Right lobe of liver (tissue), 6 donors: ENCODE measurements around the gene GASK1B. TPM values are rescaled to one million over a fixed set of nuclear protein-coding genes. Genes with fewer than 3 reads are reported as not detected.

Experiments used
- ATAC-seq, 4 donors: fragments of 200-7000 bp; cut with Tn5 transposase; one replicate each; pipeline ENCODE4 v1.9.1; 2020; ENCODE audit warnings: mild to moderate bottlenecking in 4 of 4, moderate library complexity in 4 of 4
- DNase-seq, 3 donors: peaks; one replicate each; pipeline ENCODE4 v3.0.0-alpha.2; 2020
- H3K27ac ChIP-seq, 3 donors: fragments of 200-600 bp; one replicate each; pipeline ENCODE4 v1.8.0; 2022
- H3K27me3 ChIP-seq, 2 donors: fragments of 200-600 bp; one replicate each; pipeline ENCODE4 v1.8.0; 2022
- H3K36me3 ChIP-seq, 4 donors: fragments of 200-600 bp; sonication (generic) in 1 of 4; one replicate each; pipeline versions ENCODE4 v1.5.1 to v1.8.0; 2017 to 2022; ENCODE audit warnings: control low read depth in 1 of 4
- H3K4me1 ChIP-seq, 4 donors: fragments of 200-600 bp; sonication (generic) in 1 of 4; one replicate each; pipeline versions ENCODE4 v1.5.1 to v1.8.0; 2017 to 2022; ENCODE audit warnings: control low read depth in 1 of 4
- H3K4me3 ChIP-seq, 3 donors: fragments of 200-600 bp; one replicate each; pipeline ENCODE4 v1.8.0; 2022
- H3K9me3 ChIP-seq, 4 donors: fragments of 200-600 bp; sonication (generic) in 1 of 4; one replicate each; pipeline versions ENCODE4 v1.5.1 to v1.8.0; 2017 to 2022; ENCODE audit warnings: control low read depth in 1 of 4
- POLR2A ChIP-seq: fragments of 450-650 bp; IDR thresholded peaks from one replicate; pipeline ENCODE4 v1.6.1; 2017; ENCODE audit warnings: antibody characterized with exemption, mild to moderate bottlenecking
- WGBS: methylation state at CpG from one replicate; pipeline ENCODE4 v1.1.6; 2018; ENCODE audit warnings: low coverage, low lambda C conversion rate; ENCODE audit not compliant: insufficient coverage; ENCODE audit errors: missing lambda C conversion rate; 5-methylcytosine and 5-hydroxymethylcytosine counted together
- intact Hi-C, 2 donors: fragments of 100-400 bp; cut with DNase I; formaldehyde crosslinking; loops; one replicate each; pipeline versions ENCODE4 v1.11.2 to v1.14.1; 2022
- total RNA-seq, 6 experiments: library from RNA; depleted of rRNA in 2 of 6; stranded (reverse); fragments of >200 nt in 2 of 6; fragmentation: NEBNext Ultra II Directional in 3 of 6; extraction: Animal tissue kit (Norgen Biotek cat#: 25700) in 3 of 6; gene quantifications; one replicate each; pipeline versions ENCODE4 v1.1.0 to v1.2.4, GENCODE V29; 2016 to 2023
- TF ChIP-seq, protein P1 (sequence below), 4 donors: fragments of 200-600 bp in 3 of 4; fragments of 450-650 bp in 1 of 4; IDR thresholded peaks; one replicate each; pipeline versions ENCODE4 v1.5.1 to v1.8.0; 2016 to 2022; ENCODE audit warnings: antibody characterized with exemption in 4 of 4, mild to moderate bottlenecking in 2 of 4
- donor health status: DM: no; HTN: yes; CAD: no.
- donor health status: DM: no; HTN: no; CAD: no.
- donor health status: DM: no; HTN: no; CAD: no.
- donor health status: DM: no; HTN: yes; CAD: no.
- donor health status: DM: no; HTN: yes; CAD: no.

GASK1B gene
- total RNA-seq, 6 experiments from 2014 or later = 2.7 to 7.0 (median 4.1) TPM

- no peaks in the 10 kb centered on the region for H3K27me3 ChIP-seq
- no peaks in the 10 kb centered on the region for H3K36me3 ChIP-seq
- ATAC-seq (no peak), DNase-seq (no peak)
- H3K9me3 ChIP-seq = no peaks in the 10 kb centered on the region
- no peak overlapping the region for H3K27ac ChIP-seq
- H3K4me3 ChIP-seq = no peak overlapping the region
- intact Hi-C loops = no loop called here
- no peaks in the 10 kb centered on the region for H3K4me1 ChIP-seq
- TF ChIP-seq POLR2A = no peak
- TF ChIP-seq, protein P1, sequence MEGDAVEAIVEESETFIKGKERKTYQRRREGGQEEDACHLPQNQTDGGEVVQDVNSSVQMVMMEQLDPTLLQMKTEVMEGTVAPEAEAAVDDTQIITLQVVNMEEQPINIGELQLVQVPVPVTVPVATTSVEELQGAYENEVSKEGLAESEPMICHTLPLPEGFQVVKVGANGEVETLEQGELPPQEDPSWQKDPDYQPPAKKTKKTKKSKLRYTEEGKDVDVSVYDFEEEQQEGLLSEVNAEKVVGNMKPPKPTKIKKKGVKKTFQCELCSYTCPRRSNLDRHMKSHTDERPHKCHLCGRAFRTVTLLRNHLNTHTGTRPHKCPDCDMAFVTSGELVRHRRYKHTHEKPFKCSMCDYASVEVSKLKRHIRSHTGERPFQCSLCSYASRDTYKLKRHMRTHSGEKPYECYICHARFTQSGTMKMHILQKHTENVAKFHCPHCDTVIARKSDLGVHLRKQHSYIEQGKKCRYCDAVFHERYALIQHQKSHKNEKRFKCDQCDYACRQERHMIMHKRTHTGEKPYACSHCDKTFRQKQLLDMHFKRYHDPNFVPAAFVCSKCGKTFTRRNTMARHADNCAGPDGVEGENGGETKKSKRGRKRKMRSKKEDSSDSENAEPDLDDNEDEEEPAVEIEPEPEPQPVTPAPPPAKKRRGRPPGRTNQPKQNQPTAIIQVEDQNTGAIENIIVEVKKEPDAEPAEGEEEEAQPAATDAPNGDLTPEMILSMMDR (IDR thresholded peaks at IDR 0.05) = no peak
- 54% methylated on average over 4 of the region's 4 CpGs for WGBS
Measured at GRCh38 chr4:158133551-158133950, 39.3 kb downstream of the GASK1B start.

- Histone ChIP-seq H3K36me3 (no peaks in the 10 kb centered on the region), H3K9me3 (no peaks in the 10 kb centered on the region), H3K27ac (no peak overlapping the region), H3K27me3 (no peaks in the 10 kb centered on the region), H3K4me3 (no peak overlapping the region), H3K4me1 (no peaks in the 10 kb centered on the region)
- DNase-seq (no peak), ATAC-seq (no peak)
- 71% methylated on average over 1 of the region's 1 CpG for WGBS
- intact Hi-C loops = no loop called here
- TF ChIP-seq POLR2A = no peak
- TF ChIP-seq, protein P1 (IDR thresholded peaks at IDR 0.05) = no peak
Measured at GRCh38 chr4:158131027-158131426, 41.8 kb downstream of the GASK1B start.

- Histone ChIP-seq H3K4me3 (no peak overlapping the region), H3K4me1 (no peaks in the 10 kb centered on the region), H3K27me3 (no peaks in the 10 kb centered on the region), H3K36me3 (no peaks in the 10 kb centered on the region), H3K9me3 (no peaks in the 10 kb centered on the region), H3K27ac (no peak overlapping the region)
- 76% methylated on average over 2 of the region's 2 CpGs for WGBS
- intact Hi-C loops = no loop called here
- TF ChIP-seq POLR2A = no peak
- TF ChIP-seq, protein P1 (IDR thresholded peaks at IDR 0.05) = no peak
- ATAC-seq (no peak), DNase-seq (no peak)
Measured at GRCh38 chr4:158130204-158130603, 42.6 kb downstream of the GASK1B start.

GRCh38 chr4:158129694-158130093 lies 43.1 kb downstream of the GASK1B start:
- no peak overlapping the region for H3K4me3 ChIP-seq
- no peaks in the 10 kb centered on the region for H3K4me1 ChIP-seq
- TF ChIP-seq, protein P1 (IDR thresholded peaks at IDR 0.05) = no peak
- no peak for TF ChIP-seq POLR2A
- intact Hi-C loops = no loop called here
- ATAC-seq (no peak), DNase-seq (no peak)
- H3K27ac ChIP-seq = no peak overlapping the region
- H3K27me3 ChIP-seq = no peaks in the 10 kb centered on the region
- H3K36me3 ChIP-seq = no peaks in the 10 kb centered on the region
- no peaks in the 10 kb centered on the region for H3K9me3 ChIP-seq
- WGBS = 75% methylated on average over 2 of the region's 2 CpGs

GRCh38 chr4:158128540-158128939 lies 44.3 kb downstream of the GASK1B start:
- H3K36me3 ChIP-seq = no peaks in the 10 kb centered on the region
- H3K9me3 ChIP-seq = no peaks in the 10 kb centered on the region
- H3K27me3 ChIP-seq = no peaks in the 10 kb centered on the region
- no peak for TF ChIP-seq POLR2A
- TF ChIP-seq, protein P1 (IDR thresholded peaks at IDR 0.05) = no peak
- ATAC-seq (no peak), DNase-seq (no peak)
- H3K4me1 ChIP-seq = no peaks in the 10 kb centered on the region
- WGBS = 69% methylated on average over 5 of the region's 5 CpGs
- intact Hi-C loops = no loop called here
- H3K27ac ChIP-seq = no peak overlapping the region
- H3K4me3 ChIP-seq = no peak overlapping the region
